Smooth muscle cell (in vitro differentiated cells): ENCODE results near the gene KATNAL1. TPM values are rescaled to one million over a fixed set of nuclear protein-coding genes. Genes with fewer than 3 reads are reported as not detected.

ENCODE experiments used
- DNase-seq: peaks from one replicate; lab custom pipeline; 2025; ENCODE audit not compliant: unreplicated experiment; lab: John Stamatoyannopoulos, UW
- H2AFZ ChIP-seq: fragments of 200-600 bp; sonication (generic); 2 replicates; pipeline ENCODE4 v1.6.0; 2016; ENCODE audit warnings: antibody characterized with exemption, low read depth, mild to moderate bottlenecking
- H3F3A ChIP-seq: fragments of 200-600 bp; sonication (generic); 2 replicates; pipeline ENCODE4 v1.6.0; 2017; ENCODE audit warnings: antibody characterized with exemption, low read depth
- H3K27ac ChIP-seq: fragments of 200-600 bp; sonication (generic); 2 replicates; pipeline ENCODE4 v1.5.1; 2016; ENCODE audit warnings: low read depth, mild to moderate bottlenecking
- H3K27me3 ChIP-seq: fragments of 200-600 bp; sonication (generic); 2 replicates; pipeline ENCODE4 v1.6.1; 2016; ENCODE audit warnings: low read depth, mild to moderate bottlenecking
- H3K36me3 ChIP-seq: fragments of 200-600 bp; sonication (generic); 2 replicates; pipeline ENCODE4 v1.5.1; 2016; ENCODE audit warnings: low read depth
- H3K4me1 ChIP-seq: fragments of 200-600 bp; sonication (generic); 2 replicates; pipeline ENCODE4 v1.5.1; 2016; ENCODE audit warnings: low read depth
- H3K4me2 ChIP-seq: fragments of 200-600 bp; sonication (generic); 2 replicates; pipeline ENCODE4 v1.6.0; 2016; ENCODE audit warnings: mild to moderate bottlenecking
- H3K4me3 ChIP-seq: fragments of 200-600 bp; sonication (generic); 2 replicates; pipeline ENCODE4 v1.5.1; 2016; ENCODE audit warnings: mild to moderate bottlenecking
- H3K79me2 ChIP-seq: fragments of 200-600 bp; sonication (generic); 2 replicates; pipeline ENCODE4 v1.6.0; 2016; ENCODE audit warnings: low read depth, mild to moderate bottlenecking
- H3K9ac ChIP-seq: fragments of 200-600 bp; sonication (generic); 2 replicates; pipeline ENCODE4 v1.6.0; 2016; ENCODE audit warnings: low read depth
- H3K9me3 ChIP-seq: fragments of 200-600 bp; sonication (generic); replicated peaks from 2 replicates; pipeline ENCODE4 v1.5.1; 2016; ENCODE audit warnings: low read depth
- H4K20me1 ChIP-seq: fragments of 200-600 bp; sonication (generic); 2 replicates; pipeline ENCODE4 v1.6.0; 2016; ENCODE audit warnings: low read depth
- CTCF ChIP-seq: fragments of 200-600 bp; sonication (generic); IDR thresholded peaks from 2 replicates; pipeline ENCODE4 v1.5.1; 2017; ENCODE audit warnings: borderline replicate concordance, mild to moderate bottlenecking, antibody characterized with exemption; ENCODE audit not compliant: insufficient read depth, poor library complexity, severe bottlenecking
- WGBS: methylation state at CpG from one replicate; pipeline ENCODE4 v1.1.7; 2016; ENCODE audit warnings: low lambda C conversion rate; 5-methylcytosine and 5-hydroxymethylcytosine counted together
- polyA plus RNA-seq: library from polyadenylated mRNA; unstranded; fragments of >200 nt; fragmentation: Nextera tagmentation; extraction: Ambion mirVana; gene quantifications from 2 replicates; pipeline ENCODE4 v1.2.1, GENCODE V29; 2016
- total RNA-seq: library from RNA; depleted of rRNA; stranded (reverse); fragments of >200 nt; gene quantifications from 2 replicates; pipeline ENCODE4 v1.2.3, GENCODE V29; 2014

The KATNAL1 gene
- total and polyA plus RNA-seq, 2 experiments from 2014 or later: 12.4 to 35.1 TPM

GRCh38 chr13:30240608-30241007 is 66.7 kb downstream of the KATNAL1 start:
- no peak overlapping the region for H3K9ac ChIP-seq
- H4K20me1 ChIP-seq: peaks cover 9% of the 10 kb centered on the region
- no peaks in the 10 kb centered on the region for H3K9me3 ChIP-seq
- TF ChIP-seq CTCF: no peak
- H2AFZ ChIP-seq: no peak overlapping the region
- no peak overlapping the region for H3K4me2 ChIP-seq
- H3K4me1 ChIP-seq: no peaks in the 10 kb centered on the region
- WGBS: 50% methylated on average over 2 of the region's 2 CpGs
- DNase-seq: no peak
- no peak overlapping the region for H3K4me3 ChIP-seq
- peaks cover 13% of the 10 kb centered on the region for H3K79me2 ChIP-seq
- H3F3A ChIP-seq: no peaks in the 10 kb centered on the region
- no peak overlapping the region for H3K27ac ChIP-seq
- H3K36me3 ChIP-seq: peaks cover 6% of the 10 kb centered on the region
- no peaks in the 10 kb centered on the region for H3K27me3 ChIP-seq

GRCh38 chr13:30235216-30235615 is 72.1 kb downstream of the KATNAL1 start:
- no peak for DNase-seq
- Histone ChIP-seq H2AFZ (no peak overlapping the region), H3K79me2 (no peaks in the 10 kb centered on the region), H3K27ac (no peak overlapping the region), H3K4me1 (no peaks in the 10 kb centered on the region), H3K9ac (no peak overlapping the region), H3K4me2 (no peak overlapping the region), H4K20me1 (peaks cover 3% of the 10 kb centered on the region), H3K27me3 (no peaks in the 10 kb centered on the region), H3K9me3 (no peaks in the 10 kb centered on the region), H3K36me3 (peaks cover 6% of the 10 kb centered on the region), H3K4me3 (no peak overlapping the region), H3F3A (no peaks in the 10 kb centered on the region)
- TF ChIP-seq CTCF: no peak
- WGBS: 100% methylated on average over 1 of the region's 1 CpG

- Histone ChIP-seq H3K9me3 (no peaks in the 10 kb centered on the region), H3K27me3 (no peaks in the 10 kb centered on the region), H4K20me1 (peaks cover 3% of the 10 kb centered on the region), H3K79me2 (no peaks in the 10 kb centered on the region), H3K4me3 (no peak overlapping the region), H3K36me3 (peaks cover 7% of the 10 kb centered on the region), H3K9ac (no peak overlapping the region), H3K4me2 (no peak overlapping the region), H2AFZ (no peak overlapping the region), H3F3A (no peaks in the 10 kb centered on the region), H3K4me1 (no peaks in the 10 kb centered on the region), H3K27ac (no peak overlapping the region)
- 88% methylated on average over 2 of the region's 2 CpGs for WGBS
- TF ChIP-seq CTCF: no peak
- DNase-seq: no peak
Measured at GRCh38 chr13:30234619-30235162, 72.7 kb downstream of the KATNAL1 start.

- no peak for DNase-seq
- no peak overlapping the region for H3K4me2 ChIP-seq
- H3K27me3 ChIP-seq: no peaks in the 10 kb centered on the region
- H3K36me3 ChIP-seq: peaks cover 37% of the 10 kb centered on the region
- H3F3A ChIP-seq: no peaks in the 10 kb centered on the region
- H3K4me3 ChIP-seq: no peak overlapping the region
- H3K27ac ChIP-seq: no peak overlapping the region
- no peak overlapping the region for H2AFZ ChIP-seq
- no peaks in the 10 kb centered on the region for H3K4me1 ChIP-seq
- TF ChIP-seq CTCF: no peak
- H3K9ac ChIP-seq: no peak overlapping the region
- H3K9me3 ChIP-seq: no peaks in the 10 kb centered on the region
- H3K79me2 ChIP-seq: peaks cover 10% of the 10 kb centered on the region
- no peaks in the 10 kb centered on the region for H4K20me1 ChIP-seq
Measured at GRCh38 chr13:30224732-30225131, 82.6 kb downstream of the KATNAL1 start.
